ENCODE results near the gene SPON2.
"Not testable (repeated sequence)": the region's sequence is repeated elsewhere in the genome, so short reads cannot be mapped to it uniquely, and the experiment has no call there.

SPON2 gene

GRCh38 chr4:1139860-1140259 lies 32.5 kb downstream of the SPON2 start:
- DNase-seq, result no peak

- no peak for DNase-seq
These were observed 34.5 kb downstream of the SPON2 start for GRCh38 chr4:1137850-1138249.

- no peak for DNase-seq
These were observed 35.2 kb downstream of the SPON2 start for GRCh38 chr4:1137063-1137776.

- no peak for DNase-seq
These were observed 36.3 kb downstream of the SPON2 start for GRCh38 chr4:1136048-1136447.

- no peak for DNase-seq
These were observed 39.4 kb downstream of the SPON2 start for GRCh38 chr4:1133033-1133432.

- peak; percentile 26 for DNase-seq
These were observed 41.8 kb downstream of the SPON2 start for GRCh38 chr4:1130316-1131186.

GRCh38 chr4:1126506-1126905 lies 45.9 kb downstream of the SPON2 start:
- DNase-seq, result no peak

- not testable (repeated sequence) for DNase-seq
These were observed 46.9 kb downstream of the SPON2 start for GRCh38 chr4:1125466-1125865.

GRCh38 chr4:1124818-1125217 lies 47.6 kb downstream of the SPON2 start:
- no peak for DNase-seq

- DNase-seq, result no peak
These were observed 49.9 kb downstream of the SPON2 start for GRCh38 chr4:1122505-1122904.

All from NCI-H1694 treated with DMSO at 0.1 percent for 48 hours (cell line).